Activated T-cell treated with anti-CD3 and anti-CD28 coated beads, Interleukin-2, amount 50 U/mL, for 24 hours (primary cell): Measurements from ENCODE around the gene SLC25A25.
"Not testable (repeated sequence)": the region's sequence is repeated elsewhere in the genome, so short reads cannot be mapped to it uniquely, and the experiment has no call there.

Source experiments
- DNase-seq: peaks from one replicate; pipeline ENCODE4 v3.0.0-alpha.2; 2020
- H3K27ac Mint-ChIP-seq: 2 replicates; pipeline ENCODE4 v1.8.0; 2020; ENCODE audit warnings: mild to moderate bottlenecking, mixed read lengths
- H3K27me3 Mint-ChIP-seq: 2 replicates; pipeline ENCODE4 v1.8.0; 2020; ENCODE audit warnings: mixed read lengths
- H3K36me3 Mint-ChIP-seq: 2 replicates; pipeline ENCODE4 v1.8.0; 2020; ENCODE audit warnings: low read depth, mixed read lengths
- H3K4me1 Mint-ChIP-seq: 2 replicates; pipeline ENCODE4 v1.8.0; 2020; ENCODE audit warnings: low read depth, mixed read lengths
- H3K4me3 Mint-ChIP-seq: 2 replicates; pipeline ENCODE4 v1.8.0; 2020; ENCODE audit warnings: mild to moderate bottlenecking, moderate library complexity, mixed read lengths
- H3K9me3 Mint-ChIP-seq: 2 replicates; pipeline ENCODE4 v1.8.0; 2020; ENCODE audit warnings: mixed read lengths

Gene SLC25A25

GRCh38 chr9:128059365-128059983 is 8.6 kb upstream of the SLC25A25 start:
- Mint-ChIP-seq H3K27me3 (no peaks in the 10 kb centered on the region), H3K9me3 (no peaks in the 10 kb centered on the region), H3K4me3 (no peak overlapping the region), H3K36me3 (peaks cover 16% of the 10 kb centered on the region), H3K4me1 (peaks cover 32% of the 10 kb centered on the region), H3K27ac (no peak overlapping the region)
- DNase-seq, result no peak

DNA sequence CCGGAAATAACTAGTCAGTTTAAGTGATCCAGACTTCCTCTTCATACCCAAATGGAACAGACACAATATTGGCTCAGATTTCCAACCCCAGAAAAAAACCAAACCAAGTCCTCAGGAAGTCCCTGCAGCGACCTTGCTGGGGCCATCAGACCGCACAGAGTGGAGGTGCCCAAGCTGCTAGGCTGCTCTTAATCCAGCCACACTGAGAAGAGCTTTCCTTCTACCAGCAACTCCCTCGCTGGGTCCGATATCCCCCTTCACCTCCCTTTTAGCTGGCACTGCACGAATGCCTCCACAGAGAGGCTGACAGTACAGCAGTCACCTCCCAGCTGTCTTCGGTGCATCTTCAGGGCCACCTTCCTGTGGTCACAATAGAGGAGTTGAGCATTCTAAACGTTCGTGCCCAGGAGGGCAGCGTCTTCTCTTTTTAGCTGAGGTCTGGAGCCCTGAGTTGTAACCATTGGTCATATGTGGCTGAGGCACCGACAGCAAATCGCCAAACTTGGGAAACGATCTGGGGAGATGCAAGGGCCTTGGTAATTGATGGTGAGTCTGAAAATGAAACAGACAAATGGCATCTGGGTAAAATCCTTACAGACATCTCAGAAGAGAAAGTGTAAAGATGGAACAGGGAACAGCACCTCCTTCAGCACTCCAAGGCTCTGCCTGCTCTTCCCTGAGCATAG is 6.6 kb upstream of the SLC25A25 start:
- DNase-seq, result no peak
- Mint-ChIP-seq H3K9me3 (no peaks in the 10 kb centered on the region), H3K36me3 (peaks cover 16% of the 10 kb centered on the region), H3K27ac (peak overlapping the region; percentile 81), H3K4me3 (peak overlapping the region; percentile 64), H3K27me3 (no peaks in the 10 kb centered on the region), H3K4me1 (peaks cover 52% of the 10 kb centered on the region)

DNA sequence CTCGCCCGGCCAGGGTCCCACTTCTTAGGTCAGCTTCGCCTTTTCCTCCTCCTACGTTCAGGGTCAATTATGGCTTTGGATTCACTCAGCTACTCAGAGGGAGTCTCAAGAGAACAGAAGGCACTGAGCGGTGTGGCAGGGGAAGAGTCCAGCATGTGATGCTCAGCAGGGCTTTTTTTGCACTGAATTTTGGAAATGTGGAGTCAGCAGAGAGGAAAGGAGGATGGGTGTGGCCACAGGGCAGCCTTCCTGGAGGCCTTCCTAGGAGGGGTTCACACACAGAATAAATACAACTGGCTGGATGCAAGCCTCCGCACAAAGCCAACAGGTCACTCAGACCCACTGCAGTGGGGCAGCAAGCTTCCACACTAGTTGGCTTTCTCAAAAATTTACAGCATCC is 5.8 kb upstream of the SLC25A25 start:
- Mint-ChIP-seq H3K9me3 (no peaks in the 10 kb centered on the region), H3K27me3 (no peaks in the 10 kb centered on the region), H3K27ac (peak overlapping the region; percentile 81), H3K4me3 (no peak overlapping the region), H3K36me3 (peaks cover 16% of the 10 kb centered on the region), H3K4me1 (peaks cover 53% of the 10 kb centered on the region)
- no peak for DNase-seq

DNA sequence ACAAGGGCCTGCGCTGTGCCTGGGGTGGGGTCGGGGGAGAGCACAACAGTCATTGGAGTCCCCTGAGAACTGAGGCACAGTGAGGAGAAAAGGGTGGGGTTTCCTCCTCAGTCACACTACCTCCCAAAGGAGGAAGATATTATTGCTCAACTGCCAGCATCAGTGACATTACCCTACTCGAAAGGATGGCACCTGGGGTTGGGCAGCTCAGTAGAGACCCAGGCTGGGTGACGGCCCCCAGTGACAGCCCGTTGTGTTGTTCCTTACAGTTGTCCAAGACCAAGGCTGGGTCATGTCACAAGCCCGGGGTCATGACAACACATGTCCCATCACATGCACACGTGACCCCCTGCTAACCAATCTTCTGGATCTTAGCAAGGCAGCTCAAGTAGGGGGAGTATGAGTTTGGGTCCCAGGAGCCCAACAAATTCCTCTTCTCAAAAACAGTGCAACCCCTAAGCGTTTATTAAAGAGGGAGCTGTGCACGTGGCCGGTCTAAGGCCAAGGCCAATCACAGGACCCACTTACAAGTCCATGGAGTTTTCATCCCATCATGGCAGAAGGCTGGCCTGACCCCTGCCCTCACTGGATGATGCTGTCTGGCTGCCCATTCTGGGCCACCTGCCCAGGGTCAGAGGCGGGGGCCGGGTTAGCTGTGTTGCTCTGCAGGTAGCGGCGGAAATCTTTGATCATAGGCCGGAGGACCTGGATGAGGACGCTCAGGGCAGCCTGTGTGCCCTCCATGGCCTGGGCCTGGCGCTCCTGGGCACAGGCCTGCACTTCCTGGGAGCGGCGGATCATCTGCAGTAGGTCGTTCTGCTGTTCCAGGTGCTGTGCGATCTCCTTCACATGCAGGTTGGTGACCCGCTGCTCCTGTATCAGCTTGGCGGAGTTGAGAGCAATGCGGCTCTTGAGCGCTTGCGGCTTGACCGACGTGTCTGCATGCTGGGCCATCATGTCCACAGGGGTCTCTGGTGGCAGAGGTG is 4.9 kb upstream of the SLC25A25 start:
- Mint-ChIP-seq H3K36me3 (peaks cover 16% of the 10 kb centered on the region), H3K27ac (peak overlapping the region; percentile 18), H3K9me3 (no peaks in the 10 kb centered on the region), H3K4me3 (no peak overlapping the region), H3K4me1 (peaks cover 53% of the 10 kb centered on the region), H3K27me3 (no peaks in the 10 kb centered on the region)
- DNase-seq, result no peak

DNA sequence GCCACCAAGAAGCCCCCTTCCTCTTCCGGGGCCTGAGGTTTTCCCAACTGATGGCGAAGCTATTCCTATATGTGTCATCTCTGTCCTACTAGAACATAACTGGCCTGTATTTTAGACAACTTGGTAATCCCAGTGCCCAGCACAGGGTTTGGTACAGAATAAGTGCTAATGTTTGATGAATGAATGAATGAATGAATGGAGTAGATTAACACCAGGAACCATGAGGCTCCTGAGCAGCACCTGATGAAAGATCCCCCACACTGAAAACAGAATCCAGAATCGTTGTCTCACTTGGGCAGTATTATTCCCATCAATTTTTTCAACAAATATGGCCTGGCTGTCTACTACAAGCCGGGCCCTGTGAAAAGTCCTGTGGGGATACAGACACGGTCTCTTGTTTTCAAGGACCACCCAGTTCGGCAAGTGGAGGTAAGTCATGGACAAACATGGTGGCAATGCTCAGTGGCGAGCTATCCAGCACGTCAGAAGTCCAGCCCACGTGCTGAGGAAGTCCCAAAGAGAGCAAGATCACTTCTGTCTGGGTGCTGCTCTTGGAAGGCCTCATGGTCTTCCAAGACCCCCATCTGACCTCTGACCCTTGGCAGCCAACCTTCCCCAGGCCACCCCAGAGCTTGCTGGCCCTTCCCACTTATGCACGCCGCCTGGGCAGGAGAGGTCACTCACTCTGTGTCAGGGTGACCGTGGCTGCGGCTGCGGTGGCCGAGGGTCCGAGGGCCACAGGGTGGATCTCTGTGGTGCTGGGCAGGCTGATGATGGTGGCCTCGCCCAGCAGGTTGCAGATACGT is 1.9 kb upstream of the SLC25A25 start:
- Mint-ChIP-seq H3K4me3 (no peak overlapping the region), H3K36me3 (peaks cover 27% of the 10 kb centered on the region), H3K9me3 (no peaks in the 10 kb centered on the region), H3K27me3 (no peaks in the 10 kb centered on the region), H3K27ac (no peak overlapping the region), H3K4me1 (peaks cover 65% of the 10 kb centered on the region)
- DNase-seq, result no peak

DNA sequence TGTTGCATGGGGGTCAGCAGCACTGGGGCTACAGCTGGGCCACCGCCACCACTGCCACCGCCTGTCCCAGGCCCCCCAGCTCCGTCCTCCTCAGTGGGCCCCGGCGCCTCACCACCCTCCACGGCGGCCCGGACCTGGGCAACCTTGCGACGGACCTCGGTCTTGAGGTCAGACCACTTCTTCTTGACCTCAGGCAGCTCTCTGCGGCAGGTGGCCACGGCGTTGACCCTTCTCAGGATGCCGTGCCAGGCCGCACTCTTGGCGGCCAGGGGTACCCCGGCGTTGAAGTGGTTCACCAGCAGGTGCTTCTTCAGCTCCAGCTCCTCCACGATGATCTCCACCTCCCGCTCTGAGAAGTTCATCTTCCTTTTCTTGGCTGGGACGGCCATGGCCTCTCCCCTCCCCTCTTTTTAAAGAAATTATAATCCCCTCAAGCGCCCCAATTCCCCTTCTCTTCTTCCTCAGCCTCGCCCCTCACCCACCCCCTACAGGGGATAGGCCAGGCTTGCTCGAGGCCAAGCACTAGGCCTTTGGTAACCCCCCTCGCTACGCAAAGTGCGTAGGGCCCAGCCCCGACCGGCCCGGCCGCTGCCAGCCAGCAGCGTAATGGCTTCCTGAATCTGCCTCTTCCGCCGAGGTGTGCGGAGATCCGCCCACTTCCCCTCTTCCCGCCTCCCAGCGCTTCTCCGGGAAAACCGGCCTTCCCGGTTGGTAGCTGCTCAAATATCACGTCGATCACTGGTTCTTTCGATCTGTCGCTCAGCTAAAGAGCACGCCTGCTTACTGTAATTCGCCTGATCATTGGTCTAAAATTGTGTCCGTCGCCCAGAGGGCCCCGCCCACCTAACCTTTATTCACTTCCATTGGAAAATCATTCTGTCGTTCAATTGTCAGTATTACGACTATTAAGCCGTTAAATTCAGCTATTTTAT is 1.1 kb upstream of the SLC25A25 start, which contains the start of gene NAIF1:
NAIF1 (minus strand) TSS at position 608 of the 932 bp plus-strand sequence; CDS start at position 389, 219 bp downstream.
- no peak within 1 kb of the TSS for H3K27ac Mint-ChIP-seq

GRCh38 chr9:128068386-128069205 is 564 bp downstream of the SLC25A25 start:
- Mint-ChIP-seq H3K36me3 (peaks cover 32% of the 10 kb centered on the region), H3K27me3 (no peaks in the 10 kb centered on the region), H3K9me3 (no peaks in the 10 kb centered on the region), H3K4me1 (peaks cover 63% of the 10 kb centered on the region), H3K27ac (peak overlapping the region; percentile 90), H3K4me3 (peak overlapping the region; percentile 94)
- DNase-seq, result no peak

More for the DNA sequence above, 1.1 kb upstream of the SLC25A25 start, which contains the start of gene NAIF1:
- no peaks in the 10 kb centered on the region for H3K9me3 Mint-ChIP-seq
- peak within 1 kb of the TSS; percentile 94 for H3K4me3 Mint-ChIP-seq
- no peaks in the 10 kb centered on the region for H3K27me3 Mint-ChIP-seq
- peaks cover 62% of the 10 kb centered on the region for H3K4me1 Mint-ChIP-seq
- peak; percentile 97 for DNase-seq
- peaks cover 27% of the 10 kb centered on the region for H3K36me3 Mint-ChIP-seq

- Mint-ChIP-seq H3K4me1 (peaks cover 49% of the 10 kb centered on the region), H3K4me3 (peak overlapping the region; percentile 94), H3K36me3 (peaks cover 35% of the 10 kb centered on the region), H3K27ac (peak overlapping the region; percentile 83), H3K9me3 (no peaks in the 10 kb centered on the region), H3K27me3 (no peaks in the 10 kb centered on the region)
- DNase-seq, result no peak
Measured at GRCh38 chr9:128070874-128071273, 2.8 kb downstream of the SLC25A25 start.

DNA sequence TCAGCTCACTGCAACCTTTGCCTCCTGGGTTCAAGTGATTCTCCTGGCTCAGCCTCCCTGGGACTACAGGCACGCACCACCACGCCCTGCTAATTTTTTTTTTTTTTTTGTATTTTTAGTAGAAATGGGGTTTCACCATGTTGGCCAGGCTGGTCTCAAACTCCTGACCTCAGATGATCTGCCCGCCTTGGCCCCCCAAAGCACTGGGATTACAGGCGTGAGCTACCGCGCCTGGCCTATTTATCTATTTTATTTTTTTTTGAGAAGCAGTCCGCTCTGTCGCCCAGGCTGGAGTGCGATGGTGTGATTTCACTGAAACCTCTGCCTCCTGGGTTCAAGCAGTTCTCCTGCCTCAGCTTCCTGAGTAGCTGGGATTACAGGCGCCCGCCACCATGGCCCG is 3.4 kb downstream of the SLC25A25 start:
- Mint-ChIP-seq H3K36me3 (peaks cover 36% of the 10 kb centered on the region), H3K4me1 (peaks cover 43% of the 10 kb centered on the region), H3K27ac (peak overlapping the region; percentile 88), H3K4me3 (peak overlapping the region; percentile 94)
- not testable (repeated sequence) for H3K27me3 Mint-ChIP-seq, H3K9me3 Mint-ChIP-seq, DNase-seq

DNA sequence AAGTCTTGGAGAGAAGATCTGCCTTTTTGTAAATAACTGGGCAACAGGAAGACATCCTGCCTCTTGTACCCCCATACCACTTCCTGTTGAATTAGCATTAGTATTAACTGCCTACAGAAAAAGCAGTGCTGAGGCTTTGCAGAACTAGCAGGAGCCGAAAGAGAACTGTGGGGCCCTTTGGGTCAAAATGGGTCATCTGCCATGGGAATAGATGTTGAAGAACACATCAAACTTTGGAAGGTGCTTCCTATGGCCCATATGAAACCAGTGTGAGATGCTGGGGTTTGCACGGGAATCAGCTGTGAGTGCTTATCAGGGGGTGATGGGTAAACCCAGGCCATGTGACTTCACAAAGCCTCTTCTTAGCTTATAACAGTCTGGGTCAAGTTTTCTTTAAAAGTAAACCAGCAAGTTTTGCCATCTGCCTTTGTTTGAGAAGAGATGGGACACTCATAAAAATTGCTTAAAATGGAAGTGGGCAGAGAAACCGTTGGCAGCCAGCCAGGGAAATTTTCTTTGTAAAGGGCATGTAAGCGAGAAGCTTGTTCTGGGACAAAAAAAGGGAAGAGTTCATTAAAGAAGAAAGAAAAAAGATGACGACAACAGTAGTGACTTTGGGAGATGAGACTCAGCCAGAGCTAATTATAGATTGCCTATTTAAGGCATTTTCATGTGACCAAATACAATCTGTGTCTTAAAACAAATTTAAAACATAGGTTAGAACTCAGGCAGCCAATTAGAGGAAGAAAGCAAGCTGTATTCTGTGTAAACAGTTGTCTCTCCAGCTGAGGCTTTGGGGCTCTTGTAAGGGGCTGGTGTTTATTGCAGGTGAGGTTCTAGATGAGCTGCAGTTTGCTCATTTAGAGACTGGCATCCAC is 4.4 kb downstream of the SLC25A25 start:
- Mint-ChIP-seq H3K9me3 (no peaks in the 10 kb centered on the region), H3K27ac (peak overlapping the region; percentile 88), H3K36me3 (peaks cover 43% of the 10 kb centered on the region), H3K4me3 (peak overlapping the region; percentile 63), H3K4me1 (peaks cover 50% of the 10 kb centered on the region), H3K27me3 (no peaks in the 10 kb centered on the region)
- DNase-seq, result peak; percentile 52

GRCh38 chr9:128073253-128073886 is 5.3 kb downstream of the SLC25A25 start:
- Mint-ChIP-seq H3K27ac (peak overlapping the region; percentile 88), H3K27me3 (no peaks in the 10 kb centered on the region), H3K4me1 (peaks cover 60% of the 10 kb centered on the region), H3K36me3 (peaks cover 51% of the 10 kb centered on the region), H3K9me3 (no peaks in the 10 kb centered on the region), H3K4me3 (no peak overlapping the region)
- DNase-seq, result no peak
